H1 (cell line): Measurements from ENCODE around the gene SLC7A14. TPM values are rescaled to one million over a fixed set of nuclear protein-coding genes. Genes with fewer than 3 reads are reported as not detected.

Experiments
- CTCF ChIA-PET: fragments of 300-600 bp; sonication (Branson Sonifier 250); formaldehyde crosslinking; loops from one replicate; lab custom pipeline; 2021; ENCODE audit not compliant: partially characterized antibody; lab: Charles Lee
- POLR2A ChIA-PET: fragments of 300-600 bp; sonication (Branson Sonifier 250); formaldehyde crosslinking; loops from one replicate; lab custom pipeline; 2021; ENCODE audit warnings: inconsistent platforms; ENCODE audit not compliant: partially characterized antibody; lab: Charles Lee
- DNase-seq, 2 experiments: peaks; one replicate each; pipeline versions ENCODE4 v3.0.0 to v3.0.0-alpha.2; 2010 to 2022; ENCODE audit warnings: low spot score in 2 of 2, low read depth in 1 of 2, mixed read lengths in 1 of 2
- FAIRE-seq: peaks from 2 replicates; lab custom pipeline; 2011; peaks lifted over from hg19 to GRCh38; lab: Jason Lieb, UNC
- H2AFZ ChIP-seq: 2 replicates; pipeline ENCODE4 v1.8.1; 2012; ENCODE audit warnings: low read length, inconsistent platforms
- H2AK5ac ChIP-seq: 2 replicates; pipeline ENCODE4 v1.6.1; 2013; ENCODE audit warnings: low read depth, low read length
- H2BK120ac ChIP-seq: replicated peaks from 2 replicates; pipeline ENCODE3; 2013; ENCODE audit warnings: low read depth, low read length, inconsistent platforms
- H2BK12ac ChIP-seq: 2 replicates; pipeline ENCODE4 v1.6.1; 2013; ENCODE audit warnings: low read depth, low read length
- H2BK15ac ChIP-seq: 2 replicates; pipeline ENCODE4 v1.6.1; 2013; ENCODE audit warnings: low read length
- H2BK20ac ChIP-seq: 2 replicates; pipeline ENCODE4 v1.6.1; 2013; ENCODE audit warnings: low read length
- H2BK5ac ChIP-seq: 2 replicates; pipeline ENCODE4 v1.6.1; 2013; ENCODE audit warnings: low read depth, low read length
- H3K14ac ChIP-seq: 2 replicates; pipeline ENCODE4 v1.6.1; 2013; ENCODE audit warnings: inconsistent platforms; ENCODE audit not compliant: insufficient read length
- H3K18ac ChIP-seq: 2 replicates; pipeline ENCODE4 v1.6.1; 2013; ENCODE audit warnings: low read length; ENCODE audit errors: extremely low read depth
- H3K23ac ChIP-seq: 2 replicates; pipeline ENCODE4 v1.6.1; 2013; ENCODE audit warnings: inconsistent platforms; ENCODE audit not compliant: insufficient read length
- H3K23me2 ChIP-seq: 2 replicates; pipeline ENCODE4 v1.6.1; 2013; ENCODE audit warnings: low read depth, low read length
- H3K27ac ChIP-seq: 2 replicates; pipeline ENCODE4 v1.6.1; 2011; ENCODE audit warnings: low read depth, low read length, inconsistent platforms
- H3K27me3 ChIP-seq, 4 experiments: replicated peaks in 1 of 4; 1 replicate in 1 of 4; 2 replicates in 3 of 4; pipeline versions ENCODE4 v1.6.1 to v1.8.1; 2011 to 2013; ENCODE audit warnings: low read length in 3 of 4, mild to moderate bottlenecking in 3 of 4, inconsistent platforms in 2 of 4, mixed read lengths in 2 of 4, moderate library complexity in 1 of 4; ENCODE audit not compliant: control insufficient read depth in 3 of 4, insufficient read depth in 3 of 4; ENCODE audit errors: extremely low read depth in 1 of 4
- H3K36me3 ChIP-seq, 4 experiments: 2 replicates each; pipeline versions ENCODE4 v1.6.1 to v1.8.1; 2011 to 2013; ENCODE audit warnings: mild to moderate bottlenecking in 4 of 4, low read length in 3 of 4, moderate library complexity in 2 of 4, control low read depth in 1 of 4, inconsistent platforms in 1 of 4; ENCODE audit not compliant: insufficient read depth in 4 of 4, control insufficient read depth in 2 of 4
- H3K4ac ChIP-seq: replicated peaks from 2 replicates; pipeline ENCODE3; 2013; ENCODE audit warnings: low read length, low read depth, mixed read lengths, inconsistent platforms; ENCODE audit not compliant: insufficient read length
- H3K4me1 ChIP-seq, 4 experiments: replicated peaks in 1 of 4; 1 replicate in 1 of 4; 2 replicates in 3 of 4; pipeline versions ENCODE4 v1.6.1 to v1.8.1; 2011 to 2013; ENCODE audit warnings: low read length in 3 of 4, inconsistent platforms in 2 of 4, mixed read lengths in 1 of 4; ENCODE audit not compliant: insufficient read depth in 4 of 4, control insufficient read depth in 3 of 4
- H3K4me2 ChIP-seq, 2 experiments: 2 replicates each; pipeline versions ENCODE4 v1.6.1 to v1.8.1; 2011 to 2013; ENCODE audit warnings: low read depth in 2 of 2, low read length in 2 of 2, control low read depth in 1 of 2, inconsistent platforms in 1 of 2, mild to moderate bottlenecking in 1 of 2; ENCODE audit not compliant: insufficient read depth in 1 of 2
- H3K4me3 ChIP-seq, 4 experiments: fragments of 200-600, 300-600 bp in 1 of 4; sonication (generic), shearing (Covaris generic), sonication (Bioruptor Twin) in 1 of 4; 2 replicates each; pipeline versions ENCODE4 v1.5.1 to v1.8.1; 2011 to 2016; ENCODE audit warnings: low read length in 4 of 4, low read depth in 3 of 4, control low read depth in 2 of 4, inconsistent platforms in 2 of 4, mild to moderate bottlenecking in 2 of 4, mixed read lengths in 1 of 4, moderate library complexity in 1 of 4; ENCODE audit not compliant: insufficient read depth in 2 of 4; ENCODE audit errors: extremely low read depth in 1 of 4
- H3K56ac ChIP-seq: replicated peaks from 2 replicates; pipeline ENCODE3; 2013; ENCODE audit warnings: low read depth, mild to moderate bottlenecking, mixed read lengths, low read length, inconsistent platforms; ENCODE audit not compliant: insufficient read length
- H3K79me1 ChIP-seq: 2 replicates; pipeline ENCODE4 v1.6.1; 2013; ENCODE audit warnings: low read depth, low read length, control low read depth
- H3K79me2 ChIP-seq, 2 experiments: 2 replicates each; pipeline versions ENCODE4 v1.6.1 to v1.8.1; 2012 to 2013; ENCODE audit warnings: low read length in 2 of 2, mild to moderate bottlenecking in 2 of 2, inconsistent platforms in 1 of 2; ENCODE audit not compliant: insufficient read depth in 2 of 2, control insufficient read depth in 1 of 2
- H3K9ac ChIP-seq, 4 experiments: replicated peaks in 1 of 4; 1 replicate in 1 of 4; 2 replicates in 3 of 4; pipeline versions ENCODE4 v1.6.1 to v1.8.1; 2011 to 2013; ENCODE audit warnings: low read depth in 3 of 4, low read length in 3 of 4, control low read depth in 2 of 4, mild to moderate bottlenecking in 2 of 4, moderate library complexity in 2 of 4, inconsistent platforms in 1 of 4; ENCODE audit errors: extremely low read depth in 1 of 4
- H3K9me3 ChIP-seq, 2 experiments: 2 replicates each; pipeline versions ENCODE4 v1.6.1 to v1.8.1; 2012 to 2013; ENCODE audit warnings: mild to moderate bottlenecking in 2 of 2, moderate library complexity in 2 of 2, control low read depth in 1 of 2, inconsistent platforms in 1 of 2, low read depth in 1 of 2, low read length in 1 of 2, mixed read lengths in 1 of 2; ENCODE audit not compliant: insufficient read depth in 2 of 2
- H4K20me1 ChIP-seq, 2 experiments: replicated peaks in 1 of 2; 2 replicates each; pipeline versions ENCODE3 to v1.8.1; 2011 to 2013; ENCODE audit warnings: inconsistent platforms in 2 of 2, low read length in 2 of 2, mild to moderate bottlenecking in 1 of 2; ENCODE audit not compliant: insufficient read depth in 2 of 2, control insufficient read depth in 1 of 2
- H4K5ac ChIP-seq: 2 replicates; pipeline ENCODE4 v1.6.1; 2013; ENCODE audit warnings: low read length, low read depth, mixed read lengths, inconsistent platforms; ENCODE audit not compliant: insufficient read length
- H4K8ac ChIP-seq: 2 replicates; pipeline ENCODE4 v1.8.0; 2013; ENCODE audit warnings: mild to moderate bottlenecking, moderate library complexity, low read length, inconsistent platforms; ENCODE audit not compliant: insufficient read depth; ENCODE audit errors: extremely low read depth
- H4K91ac ChIP-seq: replicated peaks from 2 replicates; pipeline ENCODE3; 2013; ENCODE audit warnings: low read length, mixed read lengths, inconsistent platforms; ENCODE audit not compliant: insufficient read length
- ATF2 ChIP-seq: IDR thresholded peaks from 2 replicates; pipeline ENCODE4 v1.6.1; 2012; ENCODE audit warnings: low read length, inconsistent platforms
- BRCA1 ChIP-seq: IDR thresholded peaks from 2 replicates; pipeline ENCODE4 v1.6.1; 2012; ENCODE audit warnings: low read depth, low read length, improper control_type of control experiment
- CHD1 ChIP-seq: IDR thresholded peaks from 2 replicates; pipeline ENCODE4 v1.6.1; 2012; ENCODE audit warnings: low read depth, low read length, improper control_type of control experiment
- EP300 ChIP-seq, 2 experiments: IDR thresholded peaks; 1 replicate in 1 of 2; 2 replicates in 1 of 2; pipeline ENCODE4 v1.6.1; 2011 to 2012; ENCODE audit warnings: low read depth in 2 of 2, low read length in 2 of 2, mild to moderate bottlenecking in 2 of 2, borderline replicate concordance in 1 of 2, inconsistent platforms in 1 of 2, moderate library complexity in 1 of 2
- GABPA ChIP-seq: IDR thresholded peaks from 2 replicates; pipeline ENCODE4 v1.6.1; 2011; ENCODE audit warnings: mild to moderate bottlenecking, low read length, moderate library complexity, borderline replicate concordance; ENCODE audit not compliant: insufficient read depth
- HDAC2 ChIP-seq, 2 experiments: fragments of 300-600 bp in 1 of 2; sonication (generic) in 1 of 2; IDR thresholded peaks; 2 replicates each; pipeline ENCODE4 v1.6.1; 2011 to 2012; ENCODE audit warnings: low read depth in 2 of 2, low read length in 2 of 2, mild to moderate bottlenecking in 2 of 2, moderate library complexity in 2 of 2, borderline replicate concordance in 1 of 2, inconsistent platforms in 1 of 2
- POLR2AphosphoS5 ChIP-seq: IDR thresholded peaks from 2 replicates; pipeline ENCODE4 v1.6.1; 2011; ENCODE audit warnings: low read depth, low read length
- POU5F1 ChIP-seq: IDR thresholded peaks from 2 replicates; pipeline ENCODE4 v1.6.1; 2011; ENCODE audit warnings: low read depth, mild to moderate bottlenecking, low read length, moderate library complexity
- RAD21 ChIP-seq, 2 experiments: IDR thresholded peaks in 1 of 2; conservative IDR thresholded peaks in 1 of 2; 2 replicates each; pipeline ENCODE4 v1.6.1; 2011; ENCODE audit warnings: low read depth in 2 of 2, low read length in 2 of 2, improper control_type of control experiment in 1 of 2, inconsistent platforms in 1 of 2, mild to moderate bottlenecking in 1 of 2, moderate library complexity in 1 of 2
- RBBP5 ChIP-seq: IDR thresholded peaks from 2 replicates; pipeline ENCODE4 v1.7.1; 2012; ENCODE audit warnings: low read depth, mild to moderate bottlenecking, inconsistent platforms, low read length, moderate library complexity, borderline replicate concordance
- SAP30 ChIP-seq: fragments of 300-600 bp; sonication (generic); IDR thresholded peaks from 2 replicates; pipeline ENCODE4 v1.7.1; 2012; ENCODE audit warnings: low read length, moderate library complexity, mild to moderate bottlenecking, inconsistent platforms; ENCODE audit not compliant: insufficient read depth, insufficient replicate concordance
- TBP ChIP-seq: IDR thresholded peaks from 2 replicates; pipeline ENCODE4 v1.6.1; 2011; ENCODE audit warnings: low read depth, low read length, improper control_type of control experiment
- WGBS, 2 experiments: shearing (Covaris generic) in 1 of 2; methylation state at CpG; one replicate each; pipeline versions ENCODE4 v1.1.6 to v1.1.7; 2013 to 2015; ENCODE audit warnings: low lambda C conversion rate in 2 of 2, mixed read lengths in 2 of 2, inconsistent platforms in 1 of 2, low coverage in 1 of 2, missing lambda C conversion rate in 1 of 2; ENCODE audit not compliant: insufficient replicate concordance in 2 of 2, insufficient coverage in 1 of 2, insufficient read length in 1 of 2; ENCODE audit errors: extremely low coverage in 1 of 2, missing lambda C conversion rate in 1 of 2; 5-methylcytosine and 5-hydroxymethylcytosine counted together
- polyA plus RNA-seq, 7 experiments: library from polyadenylated mRNA; depleted of rRNA in 3 of 7; stranded (reverse) in 5 of 7; unstranded in 2 of 7; fragments of >200 nt in 5 of 7; fragments of 200-250 nt in 2 of 7; gene quantifications; 1 replicate in 5 of 7; 2 replicates in 1 of 7; 4 replicates in 1 of 7; pipeline versions ENCODE4 v1.2.1 to v1.2.3, GENCODE V29; 2011 to 2013; ENCODE audit warnings: missing spikeins in 2 of 7, mixed read lengths in 2 of 7
- total RNA-seq: library from RNA; stranded (reverse); fragmentation: NEBNext Ultra II Directional; extraction: Animal tissue kit (Norgen Biotek cat#: 25700); gene quantifications from 2 replicates; pipeline ENCODE4 v1.2.1, GENCODE V29; 2021

SLC7A14 gene
- total and polyA plus RNA-seq, 2 of the 8 experiments (the other 6 are each of a cell fraction or from before 2014, with no cell fraction given): 0.21 to 0.95 TPM

GRCh38 chr3:170508839-170509238, 77.0 kb downstream of the SLC7A14 start:
- ChIA-PET CTCF (interaction anchor here (0.7 to 1.3 kb wide), 2 partner anchors 95 to 251 kb away, joined by 3 to 4 read pairs; no protein-coding TSS in a partner anchor), POLR2A (no interaction called here)
- Histone ChIP-seq H3K4ac (no peak overlapping the region), H3K79me1 (no peaks in the 10 kb centered on the region), H2BK5ac (no peak overlapping the region), H2BK12ac (no peak overlapping the region), H2AK5ac (no peak overlapping the region), H2BK20ac (no peak overlapping the region), H3K4me3 (no peak overlapping the region), H3K14ac (no peak overlapping the region), H3K56ac (no peak overlapping the region), H3K4me1 (no peaks in the 10 kb centered on the region; a peak in 1 of 7 replicates), H4K20me1 (no peaks in the 10 kb centered on the region), H3K27ac (no peak overlapping the region), H4K91ac (no peak overlapping the region), H3K23me2 (no peaks in the 10 kb centered on the region), H3K4me2 (no peak overlapping the region), H2BK120ac (no peak overlapping the region), H3K36me3 (no peaks in the 10 kb centered on the region), H3K79me2 (no peaks in the 10 kb centered on the region), H3K18ac (no peak overlapping the region), H2AFZ (no peak overlapping the region), H4K8ac (no peak overlapping the region), H3K27me3 (no peaks in the 10 kb centered on the region), H3K23ac (no peak overlapping the region), H3K9ac (no peak overlapping the region), H3K9me3 (no peaks in the 10 kb centered on the region), H2BK15ac (no peak overlapping the region), H4K5ac (no peak overlapping the region)
- DNase-seq (no peak), FAIRE-seq (no peak)
- 93% methylated on average over 4 of the region's 4 CpGs; no CpG with 5 or more reads in 1 of the 2 experiments for WGBS, 2 experiments
- no peak for TF ChIP-seq POU5F1
- no peak for TF ChIP-seq SAP30
- TF ChIP-seq GABPA: no peak
- no peak for TF ChIP-seq CHD1
- no peak for TF ChIP-seq TBP
- no peak for TF ChIP-seq RBBP5
- TF ChIP-seq HDAC2 (IDR thresholded peaks at IDR 0.05; ENCODE audit: borderline replicate concordance in 1 of 2, low read depth in 2 of 2, low read length in 2 of 2): no peak
- TF ChIP-seq BRCA1: no peak
- no peak for TF ChIP-seq RAD21 (IDR thresholded peaks at IDR 0.05 in 1 of 2, conservative IDR thresholded peaks at IDR 0.05 in 1 of 2; ENCODE audit: low read depth in 2 of 2, low read length in 2 of 2)
- no peak for TF ChIP-seq EP300 (IDR thresholded peaks at IDR 0.05; ENCODE audit: borderline replicate concordance in 1 of 2, low read depth in 2 of 2, low read length in 2 of 2)
- no peak for TF ChIP-seq ATF2
- TF ChIP-seq POLR2AphosphoS5: no peak
